SKM-1 treated with dmso at 0.1 percent for 144 hours (cell line): Measurements from ENCODE around the gene SULT6B1.
A peak's percentile ranks its signal among the peaks of the same experiment; 100 is the strongest.
"Not testable (repeated sequence)": the region's sequence is repeated elsewhere in the genome, so short reads cannot be mapped to it uniquely, and the experiment has no call there.

Source experiments
- DNase-seq: peaks from one replicate; lab custom pipeline; 2025; ENCODE audit not compliant: unreplicated experiment; lab: John Stamatoyannopoulos, UW

Gene SULT6B1, protein sequence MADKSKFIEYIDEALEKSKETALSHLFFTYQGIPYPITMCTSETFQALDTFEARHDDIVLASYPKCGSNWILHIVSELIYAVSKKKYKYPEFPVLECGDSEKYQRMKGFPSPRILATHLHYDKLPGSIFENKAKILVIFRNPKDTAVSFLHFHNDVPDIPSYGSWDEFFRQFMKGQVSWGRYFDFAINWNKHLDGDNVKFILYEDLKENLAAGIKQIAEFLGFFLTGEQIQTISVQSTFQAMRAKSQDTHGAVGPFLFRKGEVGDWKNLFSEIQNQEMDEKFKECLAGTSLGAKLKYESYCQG

DNA sequence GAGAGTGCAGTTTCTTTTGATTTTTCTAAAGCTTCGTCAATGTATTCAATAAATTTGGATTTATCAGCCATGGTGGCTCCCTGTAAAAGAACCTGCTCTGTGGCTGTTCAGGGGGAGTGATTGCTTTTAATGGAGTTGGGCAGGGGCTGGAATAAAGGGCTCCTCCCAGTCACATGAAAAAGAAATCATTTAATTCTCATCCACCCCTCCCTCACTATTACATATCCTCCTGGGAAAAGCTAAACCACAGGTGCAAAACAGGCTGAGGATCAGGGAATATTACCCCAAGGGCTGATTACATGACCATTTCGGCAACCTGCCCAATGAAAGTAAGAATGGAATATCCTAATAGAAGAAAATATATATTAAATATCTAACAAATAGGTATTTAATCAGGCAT, at the start of gene SULT6B1:
SULT6B1 (minus strand) TSS at position 101 of the 400 bp plus-strand sequence; CDS start at position 71, 30 bp downstream.
- no peak for DNase-seq

DNA sequence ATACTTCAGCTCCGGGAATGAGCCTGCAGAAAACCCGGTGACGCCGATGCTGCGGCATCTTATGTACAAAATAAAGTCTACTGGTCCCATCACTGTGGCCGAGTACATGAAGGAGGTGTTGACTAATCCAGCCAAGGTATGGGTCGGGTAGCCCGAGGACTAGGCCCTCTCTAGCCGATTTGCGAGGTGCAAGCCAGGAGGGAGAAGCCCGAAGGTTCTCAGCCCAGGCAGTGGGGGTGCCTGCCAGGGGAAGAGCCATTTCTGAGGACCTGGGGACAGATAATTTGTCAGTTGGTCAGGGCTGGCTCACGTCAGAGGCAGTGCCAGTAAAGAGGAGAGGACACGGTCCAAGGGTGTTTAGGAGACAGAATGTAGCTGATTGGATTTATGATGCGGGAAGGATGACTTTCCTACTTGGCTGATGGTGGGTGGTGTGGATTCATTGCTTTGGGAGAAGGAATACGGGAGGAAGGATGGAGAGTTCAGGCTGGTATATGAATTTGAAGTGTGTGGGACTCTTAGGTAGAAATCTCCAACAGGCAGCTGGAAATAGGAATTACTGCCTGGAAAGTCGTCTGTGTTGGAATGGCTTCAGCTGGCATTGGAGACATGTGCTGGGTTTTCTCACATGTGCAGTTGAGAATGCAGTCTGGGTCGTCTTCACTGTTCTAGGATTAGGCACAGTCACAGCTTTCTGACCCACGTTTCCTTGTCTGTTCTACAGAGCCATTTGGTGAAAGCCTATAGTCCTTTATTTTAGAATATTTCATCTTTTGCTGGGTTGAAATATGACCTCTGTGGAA, 43.9 kb upstream of the SULT6B1 start:
- no peak for DNase-seq

DNA sequence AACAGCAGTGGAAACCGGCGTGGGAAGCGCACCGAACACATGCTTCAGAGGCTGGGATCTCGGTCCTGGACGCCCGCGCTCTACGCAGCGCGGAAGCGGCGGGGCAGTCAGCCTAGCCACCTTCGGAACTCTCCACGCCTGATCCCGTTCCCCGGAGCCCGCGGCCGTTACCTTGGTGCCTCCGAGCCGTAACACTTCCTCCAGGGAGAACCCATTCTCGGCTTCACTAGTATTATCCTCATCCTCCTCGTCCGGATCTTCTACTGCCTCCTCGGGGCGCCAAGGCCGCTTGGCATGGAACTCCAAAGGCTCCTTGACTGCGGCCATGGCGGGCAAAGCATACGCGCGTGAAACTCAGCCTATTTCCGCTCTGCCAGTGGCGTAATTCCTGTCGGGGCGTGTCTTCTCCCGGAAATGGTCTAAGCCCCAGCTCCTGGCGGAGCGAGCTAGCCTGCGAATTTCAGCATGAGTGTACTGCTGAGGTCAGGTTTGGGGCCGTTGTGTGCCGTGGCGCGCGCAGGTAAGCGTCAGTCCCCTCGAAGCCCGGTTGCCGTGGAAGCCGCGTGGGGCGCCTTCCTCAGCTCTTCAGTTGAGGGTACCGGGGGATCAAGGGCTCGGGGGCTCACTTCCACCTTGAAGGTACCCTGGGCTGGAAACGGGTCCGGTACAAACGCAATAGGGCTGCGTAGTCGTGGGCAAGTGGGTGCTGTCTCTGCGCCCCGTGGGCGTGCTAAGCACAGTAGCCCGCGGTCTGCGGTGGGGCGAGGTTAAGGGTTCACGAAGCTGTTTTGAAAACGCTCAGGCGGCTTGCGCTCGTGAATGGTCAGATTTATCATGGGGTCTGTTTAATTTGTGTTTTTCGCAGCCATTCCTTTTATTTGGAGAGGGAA, 43.0 kb upstream of the SULT6B1 start, which contains the start of the genes CEBPZ and NDUFAF7:
CEBPZ (minus strand) TSS at position 356 of the 890 bp plus-strand sequence; CDS start at position 327, 29 bp downstream.
NDUFAF7 (plus strand) TSS at position 418 of the 890 bp plus-strand sequence; CDS start at position 466, 48 bp downstream.
- peak; percentile 86 for DNase-seq

DNA sequence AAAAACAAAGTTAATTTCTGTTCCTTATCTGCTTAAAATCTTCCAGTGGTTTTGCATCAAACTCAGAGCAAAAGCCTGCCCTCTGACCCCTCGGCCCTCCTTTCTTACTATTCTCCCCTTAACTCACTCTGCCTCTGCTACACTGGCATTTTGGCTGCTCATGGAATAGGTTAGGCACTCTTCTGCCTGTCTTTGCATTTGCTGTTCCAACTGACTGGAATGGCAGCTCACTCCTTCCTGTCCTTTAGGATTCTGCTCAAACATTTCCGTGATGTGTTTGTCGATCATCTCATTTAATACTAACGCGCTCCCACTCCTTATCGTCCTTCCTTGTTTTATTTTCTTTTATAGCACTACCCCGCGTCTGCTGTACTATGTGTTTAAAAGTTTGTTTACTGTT, 42.1 kb upstream of the SULT6B1 start:
- DNase-seq: no peak

DNA sequence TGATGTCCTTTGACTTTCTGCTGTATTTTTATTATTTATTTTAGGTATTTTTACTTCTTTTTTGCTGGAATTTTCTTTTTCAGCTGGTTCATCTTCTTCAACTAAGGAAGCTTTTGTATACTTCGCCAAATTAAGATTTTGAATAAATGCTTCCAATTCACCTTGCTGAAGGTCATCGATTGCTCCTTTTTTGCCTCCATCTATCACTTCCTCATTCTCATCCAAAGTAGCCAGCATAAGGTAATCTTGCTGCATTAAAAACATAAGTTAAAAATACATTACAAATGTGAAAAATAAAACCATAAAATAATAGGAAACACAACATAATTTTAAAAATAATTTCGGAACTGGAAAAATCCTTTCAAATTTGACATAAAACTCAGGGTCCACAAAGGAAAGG, 40.3 kb upstream of the SULT6B1 start:
- DNase-seq: no peak

DNA sequence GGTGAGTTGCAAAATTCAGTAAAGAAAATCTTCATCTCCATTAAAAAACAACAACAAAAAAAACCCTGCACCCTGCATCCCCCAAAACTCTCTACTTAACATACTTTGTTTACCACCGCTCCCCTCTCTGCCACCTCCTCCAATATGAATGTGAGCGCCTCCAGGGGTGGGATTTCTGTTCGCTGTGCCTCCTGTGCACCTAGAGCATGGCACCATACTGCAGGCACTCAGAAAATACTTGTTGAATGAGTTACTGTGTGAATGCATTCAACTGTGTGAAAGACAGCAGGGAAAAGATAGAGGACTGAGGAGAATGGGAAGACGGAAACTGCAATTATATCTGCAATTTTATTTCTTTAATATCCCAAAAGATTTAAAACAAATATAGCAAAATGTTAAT, 38.4 kb upstream of the SULT6B1 start:
- no peak for DNase-seq

DNA sequence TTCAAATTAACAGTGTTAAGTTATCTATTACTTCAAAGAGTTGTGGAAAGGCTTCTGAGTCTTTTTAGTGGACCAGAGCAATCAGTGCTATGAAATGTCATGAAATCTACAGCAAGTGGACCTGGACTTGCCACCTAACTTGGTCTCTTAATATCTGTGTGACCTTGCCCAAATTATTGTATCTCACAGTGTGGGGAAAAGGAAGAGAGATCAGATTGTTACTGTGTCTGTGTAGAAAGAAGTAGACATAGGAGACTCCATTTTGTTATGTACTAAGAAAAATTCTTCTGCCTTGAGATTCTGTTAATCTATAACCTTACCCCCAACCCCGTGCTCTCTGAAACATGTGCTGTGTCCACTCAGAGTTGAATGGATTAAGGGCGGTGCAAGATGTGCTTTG, 36.7 kb upstream of the SULT6B1 start:
- not testable (repeated sequence) for DNase-seq

DNA sequence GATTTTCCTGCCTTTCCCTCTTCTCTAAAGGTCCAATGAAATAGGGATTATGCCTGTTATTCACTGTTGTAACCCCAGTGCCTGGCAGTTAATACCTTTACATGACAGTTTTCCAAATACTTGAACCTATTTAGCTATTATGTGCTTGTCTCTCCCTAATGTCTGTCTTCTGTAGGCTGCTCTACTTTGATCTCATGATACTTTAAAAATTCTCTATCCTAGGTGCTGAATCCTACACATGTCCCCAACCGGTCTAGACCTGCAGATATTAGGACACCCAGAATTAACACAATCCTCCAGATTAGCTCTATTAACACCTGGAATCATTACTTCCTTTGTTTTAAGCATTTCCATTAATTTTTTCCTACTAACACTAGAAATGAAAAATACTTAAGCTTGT, 35.6 kb upstream of the SULT6B1 start:
- DNase-seq: no peak

DNA sequence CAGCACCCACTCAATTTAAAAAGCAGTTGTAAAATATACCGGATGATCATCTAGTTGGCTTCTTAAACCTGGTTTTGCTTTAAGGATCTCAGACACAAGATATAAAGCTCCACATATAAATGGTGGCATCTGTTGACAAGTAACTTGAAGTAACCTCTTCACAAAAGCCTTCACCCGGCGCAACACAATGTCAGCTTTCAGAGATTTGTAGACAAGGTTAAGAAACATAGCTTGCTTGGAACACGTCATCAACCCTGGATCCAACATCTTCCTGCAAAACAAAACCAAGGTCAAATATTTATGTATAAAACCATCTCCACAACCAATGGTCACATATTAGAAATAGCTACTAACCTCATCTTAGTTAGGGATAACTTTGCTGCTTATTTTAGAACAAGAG, 34.7 kb upstream of the SULT6B1 start:
- no peak for DNase-seq

DNA sequence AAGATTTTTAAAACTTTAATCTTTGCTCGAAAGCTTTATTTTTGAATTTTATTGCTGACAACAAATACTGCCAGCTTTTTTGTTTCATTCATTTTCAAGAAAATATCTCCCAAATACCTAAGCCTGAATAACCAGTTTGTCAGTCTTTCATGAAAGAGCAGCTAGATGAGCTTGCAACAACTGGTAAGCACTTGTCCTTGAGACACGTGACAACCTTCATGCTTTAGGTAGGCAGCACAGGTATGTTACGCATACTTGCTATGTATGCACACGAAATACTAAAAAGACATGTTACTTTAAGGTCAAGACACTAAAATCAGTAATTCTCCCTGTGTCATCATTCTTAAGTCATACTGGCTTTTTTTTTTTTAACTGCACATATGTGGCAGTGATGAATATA, 30.6 kb upstream of the SULT6B1 start:
- DNase-seq: no peak

DNA sequence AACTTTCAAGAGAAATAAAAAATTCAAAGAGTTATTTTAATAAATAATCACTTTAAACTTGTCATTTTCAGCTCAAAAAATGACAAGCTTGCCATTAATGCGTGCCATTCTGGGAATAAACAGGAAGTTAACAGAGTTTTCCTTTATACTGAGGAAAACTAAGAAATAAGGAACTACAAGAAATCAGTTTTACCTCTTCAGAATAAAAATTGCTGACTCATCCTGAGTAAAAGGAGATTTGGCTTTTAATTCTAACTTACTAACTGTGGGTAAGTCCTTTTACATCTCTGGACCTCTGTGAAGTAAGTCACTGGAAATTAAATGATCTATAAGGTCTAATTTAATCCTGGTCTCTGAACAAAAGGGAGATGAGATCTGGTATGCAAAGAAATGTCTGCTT, 26.8 kb upstream of the SULT6B1 start:
- no peak for DNase-seq

DNA sequence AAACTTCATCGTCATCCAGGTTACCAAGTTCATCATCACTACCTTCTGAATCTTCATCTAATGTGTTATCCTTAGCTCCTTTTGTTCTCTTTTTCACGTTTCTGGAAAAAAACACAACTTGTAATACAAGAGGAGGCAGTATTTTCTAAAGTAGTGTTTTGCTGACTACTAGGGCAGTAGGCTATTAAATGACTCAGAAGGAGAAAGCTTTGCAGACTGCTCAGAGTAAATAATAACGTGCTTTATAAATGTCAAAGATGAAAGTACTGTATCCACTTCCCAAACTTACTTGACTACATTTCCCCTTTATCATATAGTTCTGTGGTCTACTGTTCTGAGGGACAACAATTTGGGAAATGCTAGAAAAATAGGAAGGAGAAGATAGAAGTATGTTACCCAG, 23.5 kb upstream of the SULT6B1 start:
- DNase-seq: no peak

DNA sequence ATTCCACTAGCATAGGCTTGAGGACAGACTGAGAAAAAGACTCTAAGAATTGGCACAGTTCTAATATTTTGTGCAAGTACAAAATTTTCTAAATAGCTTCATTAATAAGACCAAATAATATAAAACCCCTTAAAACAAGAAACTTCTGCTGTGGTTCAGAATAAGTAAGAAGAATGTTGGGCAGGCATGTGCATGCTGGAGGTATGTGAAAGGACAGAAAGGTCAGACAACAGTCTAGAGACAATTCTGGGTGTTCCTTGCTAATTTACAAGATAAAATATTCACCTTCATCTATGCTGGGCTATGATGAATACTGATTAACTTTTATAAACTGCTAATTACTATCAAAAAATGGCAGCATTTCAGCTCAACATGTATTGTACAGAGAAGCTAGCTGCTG, 22.7 kb upstream of the SULT6B1 start:
- no peak for DNase-seq

DNA sequence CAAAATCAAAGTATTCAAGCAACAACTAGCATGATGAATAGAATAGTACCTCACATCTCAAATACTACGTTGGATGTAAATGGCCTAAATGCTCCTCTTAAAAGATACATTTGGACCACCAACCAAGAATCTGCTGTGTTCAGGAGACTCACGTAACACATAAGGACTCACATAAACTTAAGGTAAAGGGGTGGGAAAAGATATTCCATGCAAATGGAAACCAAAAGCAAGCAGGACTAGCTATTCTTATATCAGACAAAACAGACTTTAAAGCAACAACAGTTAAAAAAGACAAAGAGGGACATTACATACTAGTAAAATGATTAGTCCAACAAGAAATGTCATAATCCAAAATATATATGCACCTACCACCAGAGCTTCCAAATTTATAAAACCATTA, 18.3 kb upstream of the SULT6B1 start:
- DNase-seq: not testable (repeated sequence)

DNA sequence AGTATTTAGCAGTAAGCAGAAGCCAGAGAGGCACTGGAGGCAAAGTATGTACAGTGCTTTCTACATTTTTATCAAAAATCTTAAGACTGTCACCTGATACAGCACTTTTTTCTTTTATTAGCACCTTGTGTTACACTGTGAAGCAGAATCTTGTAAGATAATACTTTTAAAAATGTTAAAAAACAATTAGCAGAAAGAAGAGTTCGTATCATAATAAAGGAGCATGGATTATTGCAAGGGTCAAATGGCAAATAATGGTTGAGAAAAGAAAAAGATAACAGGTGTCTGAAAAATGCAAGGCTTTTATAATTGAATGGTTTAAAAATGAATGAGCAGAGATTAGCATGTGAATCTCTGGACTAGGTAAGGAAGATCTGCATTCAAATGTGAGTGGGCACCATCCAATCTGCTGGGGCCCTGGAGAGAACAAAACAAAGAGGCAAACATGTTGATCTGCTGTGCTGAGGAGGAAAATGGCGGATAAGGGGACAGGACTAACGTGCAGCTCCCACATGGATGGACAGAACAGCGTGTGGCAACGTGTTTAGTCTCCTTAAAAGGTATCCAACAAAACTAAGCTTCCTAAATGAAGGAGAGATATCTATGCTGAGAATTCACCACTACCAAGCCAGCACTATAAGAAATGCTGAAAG, 17.3 kb upstream of the SULT6B1 start:
- no peak for DNase-seq

DNA sequence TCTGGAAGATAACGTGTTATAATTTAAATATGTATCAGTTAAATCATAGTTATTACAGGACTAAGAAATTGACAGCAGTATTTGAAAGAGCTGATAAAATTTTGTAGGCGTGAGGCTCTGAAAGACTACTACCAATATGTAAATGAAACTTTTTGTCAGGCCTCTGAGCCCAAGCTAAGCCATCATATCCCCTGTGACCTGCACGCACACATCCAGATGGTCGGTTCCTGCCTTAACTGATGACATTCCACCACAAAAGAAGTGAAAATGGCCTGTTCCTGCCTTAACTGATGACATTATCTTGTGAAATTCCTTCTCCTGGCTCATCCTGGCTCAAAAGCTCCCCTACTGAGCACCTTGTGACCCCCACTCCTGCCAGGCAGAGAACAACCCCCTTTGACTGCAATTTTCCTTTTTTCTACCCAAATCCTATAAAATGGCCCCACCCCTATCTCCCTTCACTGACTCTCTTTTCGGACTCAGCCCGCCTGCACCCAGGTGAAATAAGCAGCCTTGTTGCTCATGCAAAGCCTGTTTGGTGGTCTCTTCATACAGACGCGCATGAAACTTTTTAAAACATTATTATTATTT, 16.7 kb upstream of the SULT6B1 start:
- DNase-seq: not testable (repeated sequence)

DNA sequence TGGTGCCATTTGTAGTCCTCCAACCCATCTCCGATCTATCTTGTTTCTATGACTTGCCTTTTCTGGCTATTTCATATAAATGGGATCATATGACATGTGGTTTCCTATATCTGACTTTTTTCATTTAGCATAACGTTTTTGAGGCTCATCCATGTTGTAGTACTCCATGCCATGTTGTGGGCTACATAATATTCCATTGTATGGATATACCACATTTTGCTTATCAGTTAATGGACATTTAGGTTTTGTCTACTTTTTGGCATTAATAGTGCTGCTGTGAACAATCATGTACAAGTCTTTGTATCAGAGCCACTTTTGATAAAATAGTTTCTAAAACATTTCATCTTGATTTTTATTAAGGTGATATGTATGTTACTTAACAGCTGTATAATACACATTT, 15.2 kb upstream of the SULT6B1 start:
- no peak for DNase-seq

DNA sequence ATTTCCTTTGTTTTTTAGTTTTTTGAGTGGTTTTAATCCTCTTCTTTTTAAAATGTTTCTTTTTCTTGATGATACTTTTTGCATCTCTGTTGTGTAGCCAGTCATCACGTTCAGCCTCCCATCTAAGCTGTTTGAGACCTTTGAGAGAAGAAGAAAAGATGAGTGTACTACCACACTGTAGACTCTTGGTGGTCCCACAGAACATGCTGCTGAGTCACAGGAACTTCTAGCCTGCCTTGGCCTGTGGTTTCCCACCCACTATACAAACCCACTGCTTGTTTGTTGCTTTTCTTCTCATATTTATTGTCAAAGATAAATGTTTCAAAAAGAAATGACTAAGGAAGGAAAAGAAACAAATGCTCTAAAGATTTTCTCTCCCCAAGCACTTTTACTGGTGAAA, 13.3 kb upstream of the SULT6B1 start:
- DNase-seq: no peak

DNA sequence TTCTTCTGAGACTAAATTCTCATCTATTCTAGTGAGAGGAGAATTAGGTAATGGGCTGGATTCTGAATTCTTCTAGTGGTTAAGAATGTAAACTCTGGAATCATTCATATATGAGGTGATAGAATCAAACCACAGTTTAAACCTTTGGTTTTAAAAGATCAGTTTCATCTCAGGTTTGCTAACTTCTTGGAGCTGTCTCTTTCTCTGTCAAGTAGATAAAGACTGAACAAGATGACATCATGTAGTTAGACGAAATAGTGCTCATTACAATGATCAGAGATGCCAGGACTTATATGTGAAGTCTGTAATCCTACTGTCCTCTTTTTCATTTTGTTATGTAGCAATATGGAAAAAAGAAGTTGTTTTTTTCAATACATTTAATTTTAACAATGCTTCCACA, 12.7 kb upstream of the SULT6B1 start:
- DNase-seq: no peak

DNA sequence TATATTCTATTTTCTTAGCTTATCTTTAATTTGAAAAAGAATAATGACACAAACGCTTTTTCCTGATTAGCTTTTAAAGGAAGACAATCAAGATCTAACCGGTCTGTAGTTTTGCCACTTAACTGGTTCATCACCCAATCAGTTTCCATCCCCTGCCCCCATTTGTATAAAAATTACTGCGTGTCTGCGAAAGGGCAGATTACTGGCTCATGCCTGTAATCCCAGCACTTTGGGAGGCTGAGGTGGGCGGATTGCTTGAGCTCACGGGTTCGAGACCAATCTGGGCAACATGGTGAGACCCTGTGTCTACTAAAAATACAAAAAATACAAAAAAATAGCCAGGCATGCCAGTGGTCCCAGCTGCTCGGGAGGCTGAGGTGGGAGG, 10.2 kb upstream of the SULT6B1 start:
- no peak for DNase-seq
